Activated T-cell treated with anti-CD3 and anti-CD28 coated beads for 1 hour (primary cell): Measurements from ENCODE around the gene COMTD1.

Source experiments
- DNase-seq: peaks from one replicate; pipeline ENCODE4 v3.0.0-alpha.2; 2020; ENCODE audit warnings: low read depth

Gene COMTD1

DNA sequence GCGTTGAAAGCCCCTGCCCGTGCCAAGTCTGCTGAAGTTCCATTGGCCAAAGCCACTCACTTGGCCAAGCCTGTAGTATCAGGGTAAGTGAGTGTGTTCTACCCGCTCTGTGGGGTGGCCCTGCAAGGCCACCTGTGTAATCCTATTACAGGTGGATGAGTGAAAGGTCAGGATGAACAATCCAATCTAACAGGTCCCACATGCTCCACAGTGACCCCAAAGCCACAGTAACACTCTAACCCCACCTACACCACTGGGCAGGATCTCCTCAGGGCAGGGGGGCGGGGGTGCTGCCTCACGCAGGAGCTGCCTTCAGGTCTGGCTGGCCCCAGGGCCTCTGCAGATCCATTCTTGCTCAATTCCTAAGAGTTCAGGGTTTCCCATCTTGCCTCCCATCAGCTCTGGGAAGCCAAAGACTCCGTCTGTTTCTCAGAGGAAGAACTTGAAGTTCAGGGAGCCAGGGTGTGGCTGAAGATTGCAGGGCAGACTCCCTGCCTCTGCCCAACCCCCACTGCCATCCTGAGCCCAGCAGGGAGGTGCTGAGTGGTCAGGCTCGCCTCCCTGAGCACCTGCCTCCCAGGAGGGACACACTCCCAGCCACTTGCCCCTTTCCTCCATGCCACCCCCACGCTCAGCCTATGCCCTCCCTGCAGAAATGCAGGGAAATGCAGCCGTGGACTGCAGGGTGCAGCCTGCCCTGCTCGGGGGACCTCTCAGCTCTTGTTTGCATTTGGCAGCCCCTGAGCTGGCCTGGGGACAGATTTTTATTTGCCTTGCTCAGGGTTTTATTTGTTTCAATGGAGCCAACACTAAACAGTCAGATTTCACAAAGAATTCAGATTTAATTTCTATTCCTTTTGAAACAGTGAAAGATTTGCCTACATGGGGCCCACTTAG, 9.8 kb upstream of the COMTD1 start:
- DNase-seq: no peak

DNA sequence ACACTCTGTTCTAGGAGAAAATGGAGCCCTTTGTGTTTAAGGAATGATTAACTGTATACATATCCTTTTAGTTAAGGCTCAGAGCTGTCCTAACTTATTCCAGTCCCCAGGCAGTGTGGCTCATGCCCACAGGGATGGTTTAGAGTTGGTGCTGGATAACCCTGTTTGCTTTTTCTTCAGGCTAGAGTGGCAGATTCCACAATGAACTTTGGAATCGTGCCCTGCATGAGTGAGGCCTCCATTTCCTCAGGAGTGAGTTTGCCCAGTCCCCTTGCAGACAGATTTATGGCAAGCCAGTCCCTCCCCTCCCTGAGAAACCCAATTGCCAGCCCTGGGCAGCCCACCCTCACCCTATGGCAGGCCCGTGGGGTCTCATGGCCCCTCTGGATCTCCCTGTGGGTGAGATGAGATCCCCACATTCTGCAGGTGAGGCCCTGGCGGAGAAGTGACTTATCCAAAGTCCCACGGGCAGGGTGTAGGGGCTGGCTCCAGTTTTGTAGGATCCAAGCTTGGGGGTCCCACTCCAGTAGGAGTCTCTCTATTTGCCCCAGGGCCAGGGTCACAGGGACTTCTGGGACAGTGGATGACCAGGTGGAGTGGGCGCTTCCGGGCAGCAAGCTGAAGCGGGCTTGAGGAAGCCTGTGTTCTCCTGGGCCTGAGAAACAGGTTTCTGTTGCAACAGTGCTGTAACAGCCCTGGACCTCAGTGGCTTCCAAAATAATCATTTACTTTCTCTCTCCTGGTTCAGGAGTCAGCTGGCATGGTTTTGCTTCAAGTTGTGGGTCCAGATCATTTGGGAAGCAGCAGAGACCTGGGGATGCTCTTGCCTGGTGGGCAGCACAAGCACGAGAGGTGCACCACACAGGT, 9.0 kb upstream of the COMTD1 start:
- no peak for DNase-seq

DNA sequence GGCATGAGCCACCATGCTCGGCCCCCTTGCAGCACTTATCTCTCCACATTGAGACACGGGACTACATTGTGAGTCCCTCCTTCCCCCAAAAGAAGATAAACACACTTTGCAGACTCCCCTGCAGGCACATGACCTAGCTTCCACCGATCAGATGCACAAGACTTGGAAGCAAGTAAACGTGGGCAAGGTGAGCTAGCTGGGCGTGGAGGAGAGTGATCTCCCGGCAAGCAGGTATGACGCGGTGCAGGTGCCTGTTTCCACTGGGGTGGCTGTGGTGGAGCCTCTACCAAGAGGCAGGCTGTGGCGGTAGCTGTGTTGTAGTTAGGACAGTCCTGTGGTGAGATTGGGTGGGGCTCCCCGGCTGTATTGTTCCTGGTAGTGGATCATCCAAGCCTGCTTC, 7.7 kb upstream of the COMTD1 start:
- DNase-seq: no peak

GRCh38 chr10:75240329-75241076, 4.7 kb upstream of the COMTD1 start:
- DNase-seq: no peak

GRCh38 chr10:75239096-75239790, 3.5 kb upstream of the COMTD1 start:
- DNase-seq: no peak

DNA sequence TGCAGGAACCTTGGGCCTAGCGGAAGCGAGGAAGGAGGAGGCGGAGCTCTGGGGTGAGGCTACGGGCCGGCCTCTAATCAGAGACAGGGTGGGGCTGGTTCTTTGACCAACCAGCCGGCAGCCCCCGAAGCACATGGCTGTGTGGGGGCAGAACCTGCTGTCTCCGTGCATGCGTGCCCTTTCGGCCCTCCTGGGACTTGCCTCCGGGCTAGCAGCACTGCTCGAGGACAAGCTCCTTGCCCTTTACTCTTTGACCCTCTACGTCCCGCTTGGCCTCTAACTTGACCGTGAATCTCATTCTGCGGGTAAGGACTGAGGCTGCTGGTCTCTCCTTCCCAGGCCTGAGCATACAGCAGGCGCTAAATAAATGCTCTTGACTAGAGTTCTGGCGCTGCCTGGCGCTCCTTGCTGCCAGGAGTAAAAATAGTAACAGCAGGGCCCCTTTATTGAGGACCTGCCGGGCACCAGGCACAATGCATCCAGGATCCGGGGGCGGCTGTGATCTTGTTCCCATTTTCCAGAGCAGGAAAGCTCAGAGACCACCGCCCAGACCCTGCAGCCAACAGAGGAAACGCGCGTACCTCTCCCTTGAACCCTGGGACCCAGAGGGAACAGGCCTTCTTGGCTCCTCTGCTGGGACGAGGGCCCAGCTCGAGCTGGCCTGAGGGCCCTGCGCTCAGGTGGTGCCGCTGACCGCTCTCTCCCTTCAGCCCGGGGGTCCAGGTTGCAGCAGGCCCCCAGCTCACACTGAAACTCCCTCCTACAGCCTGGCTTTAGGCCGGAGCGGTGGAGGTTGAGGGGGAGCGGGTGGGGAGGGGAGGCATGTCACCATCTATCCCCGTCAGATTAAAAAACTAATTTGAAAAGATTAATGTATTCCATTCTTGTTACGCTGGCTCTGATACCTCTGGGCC, 2.7 kb upstream of the COMTD1 start:
- DNase-seq: no peak

DNA sequence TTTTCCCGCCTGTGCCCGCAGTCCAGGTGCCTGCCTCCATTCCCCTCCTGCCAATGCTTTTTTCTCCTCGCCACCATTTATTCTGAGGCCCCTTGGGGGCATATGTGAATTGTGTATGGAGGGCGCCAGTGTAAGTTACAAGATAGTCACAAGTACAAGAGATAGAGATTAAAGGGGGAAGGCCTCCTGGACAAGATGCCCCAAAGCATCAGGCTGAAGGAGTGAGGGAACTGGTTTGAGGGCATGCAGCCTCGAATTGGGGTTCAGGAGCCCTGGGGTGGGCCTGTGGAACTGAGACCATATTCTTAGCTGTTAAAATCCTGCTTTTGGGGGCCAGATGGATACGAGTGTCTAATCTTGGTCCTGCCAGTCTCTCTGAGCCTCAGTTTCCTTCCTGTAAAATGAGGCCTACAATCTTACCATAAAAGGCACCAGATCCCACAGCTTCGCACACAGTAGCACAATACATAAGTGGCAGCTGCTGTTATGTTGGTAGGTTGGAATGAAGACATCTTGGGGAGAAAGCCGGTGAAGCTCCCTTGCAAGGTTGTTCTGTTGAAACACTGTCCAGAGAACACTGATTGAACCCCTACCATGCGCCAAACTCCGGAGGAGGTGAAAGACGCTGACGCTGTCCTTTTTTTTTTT, 545 bp upstream of the COMTD1 start:
- DNase-seq: no peak

DNA sequence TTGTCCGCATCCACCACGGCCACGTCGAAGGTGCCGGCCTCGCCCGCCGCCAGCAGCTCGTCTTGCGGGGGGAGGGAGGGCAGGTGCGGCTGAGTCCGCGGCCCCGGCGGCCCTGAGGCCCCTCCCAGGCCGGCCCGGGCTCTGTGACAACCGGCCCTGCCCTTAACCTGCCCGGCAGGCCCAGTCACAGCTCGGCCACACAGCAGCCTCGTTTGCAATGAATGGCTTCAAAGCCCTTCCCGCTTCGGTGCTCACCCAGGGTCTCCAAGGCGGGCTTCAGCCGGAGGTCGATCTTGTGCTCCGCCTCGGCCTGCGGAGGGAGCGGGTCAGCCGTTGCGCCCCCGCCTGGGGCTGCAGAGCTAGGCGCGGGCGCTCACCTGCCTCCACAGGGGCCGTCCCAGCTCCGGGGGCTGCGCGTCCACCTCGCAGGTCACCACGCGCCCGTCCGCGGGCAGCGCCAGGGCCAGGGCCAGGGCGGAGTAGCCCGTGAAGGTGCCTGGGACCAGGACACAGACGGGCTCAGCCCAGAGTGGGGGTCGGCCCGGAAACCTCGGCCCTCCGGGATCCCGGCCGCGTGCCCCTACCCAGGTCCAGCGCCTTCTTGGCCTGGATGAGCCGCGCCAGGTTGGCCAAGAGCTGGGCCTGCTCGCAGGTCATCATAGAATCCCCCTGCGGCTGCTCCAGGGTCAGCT, 928 bp downstream of the COMTD1 start:
- DNase-seq: peak; percentile 13

- DNase-seq: peak; percentile 97
Measured at GRCh38 chr10:75234017-75234682, 1.6 kb downstream of the COMTD1 start.

DNA sequence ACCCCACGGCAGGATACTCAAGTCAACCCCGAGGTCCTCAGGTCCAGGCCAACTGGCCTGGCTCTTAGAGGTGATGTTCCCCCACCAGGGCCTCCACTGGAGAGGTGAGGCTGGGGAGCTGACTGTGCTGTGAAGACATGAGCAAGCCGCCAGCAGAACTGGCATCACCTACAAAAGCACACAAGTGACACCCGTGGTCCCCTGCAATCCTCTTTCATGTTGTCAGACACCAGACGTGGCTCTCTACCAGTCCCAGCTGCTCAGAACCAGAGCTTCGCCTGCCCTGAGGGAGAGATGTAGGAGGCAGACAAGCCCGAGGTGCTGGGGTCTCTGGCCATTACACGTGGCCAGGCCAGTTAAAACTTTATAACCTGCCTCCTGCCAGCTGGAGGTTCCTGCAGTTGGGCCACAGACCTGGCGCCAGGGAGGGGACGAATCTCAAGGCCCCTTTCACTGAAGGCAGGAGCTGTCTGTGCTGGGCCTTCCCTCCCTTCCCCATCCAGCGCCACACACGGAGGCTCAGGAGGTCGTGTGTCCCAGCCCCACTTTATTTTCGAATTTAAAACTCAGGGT, 2.2 kb downstream of the COMTD1 start:
- no peak for DNase-seq

GRCh38 chr10:75231672-75232581, 3.8 kb downstream of the COMTD1 start:
- no peak for DNase-seq

DNA sequence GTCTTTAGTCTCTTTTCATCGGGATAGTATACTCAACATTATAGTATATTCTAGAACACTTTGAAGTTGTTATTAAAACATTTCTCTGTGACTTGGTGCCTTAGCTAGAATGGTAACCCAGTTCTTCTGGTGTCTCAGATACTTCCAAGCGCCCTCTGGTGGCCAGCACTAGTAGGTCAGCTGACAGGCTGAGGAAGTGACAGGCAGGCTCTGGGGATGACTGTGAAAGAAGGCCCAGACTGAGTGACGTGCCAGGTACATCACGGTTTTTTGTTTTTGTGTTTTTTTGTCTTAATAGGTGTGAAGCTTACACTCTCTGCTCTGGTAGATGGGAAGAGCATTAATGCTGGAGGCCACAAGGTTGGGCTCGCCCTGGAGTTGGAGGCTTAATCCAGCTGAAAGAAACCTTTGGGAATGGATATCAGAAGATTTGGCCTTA, 5.1 kb downstream of the COMTD1 start:
- peak; percentile 92 for DNase-seq

DNA sequence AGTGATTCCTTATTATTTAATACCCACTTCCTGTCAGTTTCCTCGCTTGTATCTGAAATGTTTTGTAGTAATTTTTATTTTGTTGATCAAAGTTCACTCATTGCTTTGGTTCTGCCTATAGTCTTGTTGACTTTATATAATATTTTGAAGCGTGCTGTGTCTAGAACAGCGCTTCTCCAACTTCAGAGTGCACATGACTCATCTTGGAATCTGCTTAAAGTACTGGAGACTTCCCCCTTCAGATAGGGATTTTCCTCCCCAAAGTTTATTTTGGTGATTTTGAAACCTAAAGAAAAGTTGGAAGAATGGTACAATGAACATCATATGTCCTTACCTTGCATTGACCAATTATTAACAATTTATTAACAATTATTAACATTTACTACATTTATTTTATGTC, 5.8 kb downstream of the COMTD1 start:
- DNase-seq: no peak

- no peak for DNase-seq
Measured at GRCh38 chr10:75228834-75229233, 6.9 kb downstream of the COMTD1 start.

- no peak for DNase-seq
Measured at GRCh38 chr10:75228278-75228677, 7.5 kb downstream of the COMTD1 start.

GRCh38 chr10:75226656-75227055, 9.1 kb downstream of the COMTD1 start:
- DNase-seq: no peak

DNA sequence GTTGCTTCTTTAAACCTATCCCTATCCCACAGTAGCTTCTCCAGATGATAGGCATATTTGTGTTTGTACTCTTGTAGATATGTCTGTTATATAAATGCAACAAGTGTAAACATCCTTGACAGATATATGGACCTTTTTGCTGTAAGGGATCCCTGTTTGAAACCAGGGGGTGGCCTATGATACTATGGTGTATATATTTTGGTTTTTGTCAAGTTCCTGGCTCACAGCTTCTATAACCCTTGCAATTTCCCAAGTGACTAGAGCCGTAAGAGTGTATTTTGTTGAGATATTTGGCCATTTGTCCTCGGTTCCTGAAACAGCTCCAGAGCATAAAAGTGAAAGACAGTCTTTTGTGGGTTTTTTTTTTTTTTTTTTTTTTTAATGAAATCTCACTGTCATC, 9.7 kb downstream of the COMTD1 start:
- no peak for DNase-seq
